ENCODE results near the gene GART.

DNA sequence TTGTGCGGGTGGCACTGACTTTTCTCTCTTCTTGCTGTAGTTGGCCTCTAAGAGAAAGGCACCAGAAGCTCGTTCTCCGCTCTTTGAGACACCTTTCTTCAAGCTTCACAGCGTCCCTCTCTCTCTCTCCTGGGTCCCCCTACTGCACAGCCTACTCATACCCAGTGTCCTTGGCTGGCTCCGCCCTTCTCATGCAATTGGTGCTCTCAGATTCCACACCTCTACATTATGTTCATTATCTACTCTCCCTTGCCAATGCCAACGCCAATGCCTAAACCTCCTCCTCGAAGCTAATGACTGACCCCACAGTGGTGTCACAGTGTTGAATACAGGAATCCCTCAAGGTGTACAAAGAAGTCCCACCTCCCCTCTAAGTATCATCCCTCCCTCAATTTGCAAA lies 45.6 kb downstream of the GART start:
- TF ChIP-seq SPI1 (IDR thresholded peaks at IDR 0.05; ENCODE audit: borderline replicate concordance, insufficient read depth, low read depth, low read length) (no peak), ZNF217 (IDR thresholded peaks at IDR 0.05) (no peak), RAD21 (IDR thresholded peaks at IDR 0.05; ENCODE audit: insufficient read depth, low read depth, low read length) (no peak), JUNB (IDR thresholded peaks at IDR 0.05) (no peak), SUPT20H (IDR thresholded peaks at IDR 0.05; ENCODE audit: borderline replicate concordance, control insufficient read depth, low read depth, low read length) (no peak), HDAC6 (IDR thresholded peaks at IDR 0.05; ENCODE audit: unreplicated experiment) (no peak), NFIC (IDR thresholded peaks at IDR 0.05; ENCODE audit: low read depth, low read length) (no peak)
- TF ChIP-seq, protein P1, sequence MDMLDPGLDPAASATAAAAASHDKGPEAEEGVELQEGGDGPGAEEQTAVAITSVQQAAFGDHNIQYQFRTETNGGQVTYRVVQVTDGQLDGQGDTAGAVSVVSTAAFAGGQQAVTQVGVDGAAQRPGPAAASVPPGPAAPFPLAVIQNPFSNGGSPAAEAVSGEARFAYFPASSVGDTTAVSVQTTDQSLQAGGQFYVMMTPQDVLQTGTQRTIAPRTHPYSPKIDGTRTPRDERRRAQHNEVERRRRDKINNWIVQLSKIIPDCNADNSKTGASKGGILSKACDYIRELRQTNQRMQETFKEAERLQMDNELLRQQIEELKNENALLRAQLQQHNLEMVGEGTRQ (IDR thresholded peaks at IDR 0.05; ENCODE audit: borderline replicate concordance, low read depth, low read length), result no peak
- TF ChIP-seq, protein P2, sequence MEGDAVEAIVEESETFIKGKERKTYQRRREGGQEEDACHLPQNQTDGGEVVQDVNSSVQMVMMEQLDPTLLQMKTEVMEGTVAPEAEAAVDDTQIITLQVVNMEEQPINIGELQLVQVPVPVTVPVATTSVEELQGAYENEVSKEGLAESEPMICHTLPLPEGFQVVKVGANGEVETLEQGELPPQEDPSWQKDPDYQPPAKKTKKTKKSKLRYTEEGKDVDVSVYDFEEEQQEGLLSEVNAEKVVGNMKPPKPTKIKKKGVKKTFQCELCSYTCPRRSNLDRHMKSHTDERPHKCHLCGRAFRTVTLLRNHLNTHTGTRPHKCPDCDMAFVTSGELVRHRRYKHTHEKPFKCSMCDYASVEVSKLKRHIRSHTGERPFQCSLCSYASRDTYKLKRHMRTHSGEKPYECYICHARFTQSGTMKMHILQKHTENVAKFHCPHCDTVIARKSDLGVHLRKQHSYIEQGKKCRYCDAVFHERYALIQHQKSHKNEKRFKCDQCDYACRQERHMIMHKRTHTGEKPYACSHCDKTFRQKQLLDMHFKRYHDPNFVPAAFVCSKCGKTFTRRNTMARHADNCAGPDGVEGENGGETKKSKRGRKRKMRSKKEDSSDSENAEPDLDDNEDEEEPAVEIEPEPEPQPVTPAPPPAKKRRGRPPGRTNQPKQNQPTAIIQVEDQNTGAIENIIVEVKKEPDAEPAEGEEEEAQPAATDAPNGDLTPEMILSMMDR (IDR thresholded peaks at IDR 0.05 in 2 of 3, conservative IDR thresholded peaks at IDR 0.05 in 1 of 3; ENCODE audit: control insufficient read depth in 2 of 3, extremely low read depth in 1 of 3, insufficient read depth in 1 of 3, low read depth in 3 of 3, low read length in 3 of 3), result no peak

Data from GM12878 (cell line).